PFSK-1 (cell line): ENCODE measurements around the gene PALM2AKAP2.

Source experiments
- TAF1 ChIP-seq: IDR thresholded peaks from 2 replicates; pipeline ENCODE4 v1.6.1; 2012; ENCODE audit warnings: low read length, control low read depth, borderline replicate concordance; ENCODE audit not compliant: insufficient read depth
- TF ChIP-seq, protein P1 (sequence below), 2 experiments: IDR thresholded peaks; 2 replicates each; pipeline versions ENCODE4 v1.6.1 to v1.8.0; 2011 to 2012; ENCODE audit warnings: low read depth in 2 of 2, low read length in 2 of 2, control low read depth in 1 of 2, inconsistent platforms in 1 of 2, mild to moderate bottlenecking in 1 of 2, moderate library complexity in 1 of 2; ENCODE audit not compliant: insufficient read depth in 1 of 2

DNA sequence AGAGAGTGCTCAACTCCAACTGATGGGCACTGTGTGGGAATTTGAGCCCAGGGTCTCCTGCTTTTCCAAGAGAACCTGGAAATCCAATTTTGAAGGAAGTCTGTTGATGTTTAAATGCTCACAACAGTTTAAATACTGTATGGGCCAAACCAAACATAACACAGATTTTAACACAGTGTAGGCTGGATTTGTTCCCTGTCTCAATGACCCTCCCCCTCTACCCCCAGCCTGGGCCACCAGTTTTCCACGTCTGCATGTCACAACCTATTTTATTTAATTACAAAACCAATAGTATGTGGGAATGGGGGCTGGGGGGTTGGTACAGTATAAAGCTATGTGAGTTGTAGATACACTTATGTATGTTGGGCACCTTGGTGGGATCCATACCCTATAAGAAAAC is 11.7 kb downstream of the PALM2AKAP2 start:
- TF ChIP-seq TAF1: no peak
- TF ChIP-seq, protein P1, sequence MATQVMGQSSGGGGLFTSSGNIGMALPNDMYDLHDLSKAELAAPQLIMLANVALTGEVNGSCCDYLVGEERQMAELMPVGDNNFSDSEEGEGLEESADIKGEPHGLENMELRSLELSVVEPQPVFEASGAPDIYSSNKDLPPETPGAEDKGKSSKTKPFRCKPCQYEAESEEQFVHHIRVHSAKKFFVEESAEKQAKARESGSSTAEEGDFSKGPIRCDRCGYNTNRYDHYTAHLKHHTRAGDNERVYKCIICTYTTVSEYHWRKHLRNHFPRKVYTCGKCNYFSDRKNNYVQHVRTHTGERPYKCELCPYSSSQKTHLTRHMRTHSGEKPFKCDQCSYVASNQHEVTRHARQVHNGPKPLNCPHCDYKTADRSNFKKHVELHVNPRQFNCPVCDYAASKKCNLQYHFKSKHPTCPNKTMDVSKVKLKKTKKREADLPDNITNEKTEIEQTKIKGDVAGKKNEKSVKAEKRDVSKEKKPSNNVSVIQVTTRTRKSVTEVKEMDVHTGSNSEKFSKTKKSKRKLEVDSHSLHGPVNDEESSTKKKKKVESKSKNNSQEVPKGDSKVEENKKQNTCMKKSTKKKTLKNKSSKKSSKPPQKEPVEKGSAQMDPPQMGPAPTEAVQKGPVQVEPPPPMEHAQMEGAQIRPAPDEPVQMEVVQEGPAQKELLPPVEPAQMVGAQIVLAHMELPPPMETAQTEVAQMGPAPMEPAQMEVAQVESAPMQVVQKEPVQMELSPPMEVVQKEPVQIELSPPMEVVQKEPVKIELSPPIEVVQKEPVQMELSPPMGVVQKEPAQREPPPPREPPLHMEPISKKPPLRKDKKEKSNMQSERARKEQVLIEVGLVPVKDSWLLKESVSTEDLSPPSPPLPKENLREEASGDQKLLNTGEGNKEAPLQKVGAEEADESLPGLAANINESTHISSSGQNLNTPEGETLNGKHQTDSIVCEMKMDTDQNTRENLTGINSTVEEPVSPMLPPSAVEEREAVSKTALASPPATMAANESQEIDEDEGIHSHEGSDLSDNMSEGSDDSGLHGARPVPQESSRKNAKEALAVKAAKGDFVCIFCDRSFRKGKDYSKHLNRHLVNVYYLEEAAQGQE (IDR thresholded peaks at IDR 0.05; ENCODE audit: insufficient read depth in 1 of 2, low read depth in 2 of 2, low read length in 2 of 2): no peak
